Cortex of kidney (tissue), 1 donor: ENCODE results near the gene CADPS2.
"Not testable (repeated sequence)": the region's sequence is repeated elsewhere in the genome, so short reads cannot be mapped to it uniquely, and the experiment has no call there.

Source experiments
- DNase-seq: peaks from one replicate; lab custom pipeline; 2025; lab: John Stamatoyannopoulos, UW

The CADPS2 gene

GRCh38 chr7:122289426-122289825, 596.8 kb downstream of the CADPS2 start:
- no peak for DNase-seq

- DNase-seq, result not testable (repeated sequence)
Observed at GRCh38 chr7:122284608-122285007, 601.7 kb downstream of the CADPS2 start.

GRCh38 chr7:122273117-122273516, 613.1 kb downstream of the CADPS2 start:
- DNase-seq, result no peak

GRCh38 chr7:122269241-122269640, 617.0 kb downstream of the CADPS2 start:
- DNase-seq, result no peak
